IMR-90 (cell line): ENCODE data around the gene KCTD11.

Source experiments
- BHLHE40 ChIP-seq: fragments of 150-350 bp; IDR thresholded peaks from 2 replicates; pipeline ENCODE4 v1.6.1; 2016; ENCODE audit warnings: mild to moderate bottlenecking, low read depth, low read length
- CEBPB ChIP-seq: IDR thresholded peaks from 2 replicates; pipeline ENCODE4 v1.6.1; 2012; ENCODE audit warnings: low read depth, low read length, improper control_type of control experiment
- CHD1 ChIP-seq: IDR thresholded peaks from 2 replicates; pipeline ENCODE4 v1.6.1; 2012; ENCODE audit warnings: low read depth, low read length, improper control_type of control experiment
- CTCF ChIP-seq: conservative IDR thresholded peaks from 2 replicates; pipeline ENCODE4 v1.5.1; 2012; ENCODE audit warnings: mild to moderate bottlenecking, low read depth, low read length, improper control_type of control experiment
- ELK1 ChIP-seq: fragments of 150-350 bp; IDR thresholded peaks from 2 replicates; pipeline ENCODE4 v1.6.1; 2016; ENCODE audit warnings: low read depth, mild to moderate bottlenecking, low read length, moderate library complexity, borderline replicate concordance
- MAFK ChIP-seq: IDR thresholded peaks from 2 replicates; pipeline ENCODE4 v1.6.1; 2012; ENCODE audit warnings: low read depth, low read length, improper control_type of control experiment
- MAZ ChIP-seq: IDR thresholded peaks from 2 replicates; pipeline ENCODE4 v1.6.1; 2012; ENCODE audit warnings: low read depth, mild to moderate bottlenecking, low read length, improper control_type of control experiment, moderate library complexity, borderline replicate concordance
- POLR2A ChIP-seq: IDR thresholded peaks from 2 replicates; pipeline ENCODE4 v1.6.1; 2012; ENCODE audit warnings: mild to moderate bottlenecking, low read depth, low read length
- RAD21 ChIP-seq: IDR thresholded peaks from 2 replicates; pipeline ENCODE4 v1.6.1; 2012; ENCODE audit warnings: low read length, improper control_type of control experiment
- RCOR1 ChIP-seq: IDR thresholded peaks from 2 replicates; pipeline ENCODE4 v1.6.1; 2012; ENCODE audit warnings: mild to moderate bottlenecking, low read length, improper control_type of control experiment; ENCODE audit not compliant: insufficient replicate concordance
- RFX5 ChIP-seq: IDR thresholded peaks from 2 replicates; pipeline ENCODE4 v1.8.0; 2012; ENCODE audit warnings: low read depth, mild to moderate bottlenecking, low read length, moderate library complexity
- SMC3 ChIP-seq: fragments of 150-350 bp; IDR thresholded peaks from 2 replicates; pipeline ENCODE4 v1.6.1; 2016; ENCODE audit warnings: low read depth, mild to moderate bottlenecking, antibody characterized with exemption, low read length, moderate library complexity
- USF2 ChIP-seq: fragments of 150-350 bp; IDR thresholded peaks from 2 replicates; pipeline ENCODE4 v1.6.1; 2017; ENCODE audit warnings: mild to moderate bottlenecking, antibody characterized with exemption, low read length, low read depth

- TF ChIP-seq BHLHE40 (no peak), CTCF (peak; percentile 72), RFX5 (no peak), POLR2A (no peak), RAD21 (peak; percentile 67), MAFK (no peak), CHD1 (no peak), CEBPB (no peak), USF2 (no peak), SMC3 (peak; percentile 81), MAZ (no peak), RCOR1 (no peak), ELK1 (no peak)
Measured at GRCh38 chr17:7323731-7324437, 28.1 kb upstream of the KCTD11 start.
